ENCODE data around the gene NKX6-2.

- TF ChIP-seq CTCF (IDR thresholded peaks at IDR 0.05; ENCODE audit: low read depth, low read length, poor library complexity, severe bottlenecking), result no peak
- TF ChIP-seq EZH2phosphoT487 (IDR thresholded peaks at IDR 0.05; ENCODE audit: borderline replicate concordance, low read length), result no peak
Observed at GRCh38 chr10:132755166-132755711, 30.7 kb downstream of the NKX6-2 start.

Measured in DOHH2 (cell line).